Panc1 (cell line): ENCODE data around the gene CMTM7. TPM values are rescaled to one million over a fixed set of nuclear protein-coding genes. Genes with fewer than 3 reads are reported as not detected.
A peak's percentile ranks its signal among the peaks of the same experiment; 100 is the strongest.

ENCODE experiments used
- ATAC-seq: fragments of 200-7000 bp; cut with Tn5 transposase; 2 replicates; pipeline ENCODE4 v1.9.1; 2020; ENCODE audit warnings: mild to moderate bottlenecking, moderate library complexity
- BruUV-seq: library from RNA; stranded (reverse); fragments of 400-500 nt; replicated peaks from 2 replicates; lab custom pipeline; 2021; lab: Mats Ljungman, UMichigan
- CTCF ChIA-PET: fragments of 300-600 bp; sonication (Branson Sonifier 250); formaldehyde crosslinking; loops from one replicate; lab custom pipeline; 2022; ENCODE audit warnings: antibody characterized with exemption; lab: Charles Lee
- POLR2A ChIA-PET: fragments of 300-600 bp; sonication (Branson Sonifier 250); formaldehyde crosslinking; loops from one replicate; lab custom pipeline; 2022; ENCODE audit warnings: antibody characterized with exemption; lab: Charles Lee
- DNase-seq: peaks from one replicate; pipeline ENCODE4 v3.0.0-alpha.2; 2010; ENCODE audit warnings: low read depth, low spot score
- H3K27ac ChIP-seq: 2 replicates; pipeline ENCODE4 v1.5.1; 2011; ENCODE audit warnings: mild to moderate bottlenecking, low read length, inconsistent platforms
- H3K27me3 ChIP-seq: fragments of 200-500 bp; sonication (Bioruptor generic); 2 replicates; pipeline ENCODE4 v1.6.0; 2014; ENCODE audit warnings: low read length, inconsistent platforms; ENCODE audit not compliant: control insufficient read depth, insufficient read depth
- H3K36me3 ChIP-seq: fragments of 200-500 bp; sonication (Bioruptor generic); 2 replicates; pipeline ENCODE4 v1.5.1; 2014; ENCODE audit warnings: inconsistent platforms, mild to moderate bottlenecking, low read length, moderate library complexity; ENCODE audit not compliant: control insufficient read depth, insufficient read depth
- H3K4me1 ChIP-seq: 2 replicates; pipeline ENCODE4 v1.5.1; 2011; ENCODE audit warnings: inconsistent platforms, mild to moderate bottlenecking, low read length, moderate library complexity; ENCODE audit not compliant: control insufficient read depth, insufficient read depth
- H3K4me3 ChIP-seq, 2 experiments: 2 replicates each; pipeline ENCODE4 v1.5.1; 2011 to 2012; ENCODE audit warnings: low read depth in 2 of 2, low read length in 2 of 2, mild to moderate bottlenecking in 2 of 2, inconsistent platforms in 1 of 2, moderate library complexity in 1 of 2
- H3K9me3 ChIP-seq: fragments of 200-500 bp; sonication (Bioruptor generic); 2 replicates; pipeline ENCODE4 v1.5.1; 2014; ENCODE audit warnings: low read depth, mild to moderate bottlenecking, inconsistent platforms, low read length, moderate library complexity; ENCODE audit not compliant: control insufficient read depth, insufficient read depth
- POLR2AphosphoS5 ChIP-seq: IDR thresholded peaks from 2 replicates; pipeline ENCODE4 v1.6.1; 2012; ENCODE audit warnings: mild to moderate bottlenecking, low read depth, low read length, moderate library complexity
- SIN3A ChIP-seq: IDR thresholded peaks from 2 replicates; pipeline ENCODE4 v1.6.1; 2012; ENCODE audit warnings: low read depth, mild to moderate bottlenecking, low read length, moderate library complexity, borderline replicate concordance; ENCODE audit not compliant: insufficient read depth
- TCF7L2 ChIP-seq: IDR thresholded peaks from 2 replicates; pipeline ENCODE4 v1.6.1; 2011; ENCODE audit warnings: mild to moderate bottlenecking, low read depth, low read length, inconsistent platforms
- in situ Hi-C: cut with HindIII; loops from 2 replicates; pipeline ENCODE4 v1.10.0; 2016; ENCODE audit warnings: low sequenced_read_pairs, low pct_unique_long_range_greater_than_20kb
- intact Hi-C: fragments of 100-400 bp; cut with micrococcal nuclease; formaldehyde crosslinking; loops from one replicate; pipeline ENCODE4 v1.10.0; 2022; ENCODE audit not compliant: unreplicated experiment
- total RNA-seq: library from RNA; stranded (reverse); gene quantifications from one replicate; pipeline ENCODE4 v1.2.1, GENCODE V29; 2021; ENCODE audit not compliant: unreplicated experiment
- TF ChIP-seq, protein P1 (sequence below), 2 experiments: IDR thresholded peaks; 2 replicates each; pipeline ENCODE4 v1.6.1; 2011 to 2012; ENCODE audit warnings: low read depth in 2 of 2, control low read depth in 1 of 2, low read length in 1 of 2, mild to moderate bottlenecking in 1 of 2, moderate library complexity in 1 of 2; ENCODE audit not compliant: insufficient read depth in 1 of 2
- TF ChIP-seq, protein P2 (sequence below): fragments of 450-650 bp; IDR thresholded peaks from 2 replicates; pipeline ENCODE4 v1.5.1; 2017; ENCODE audit warnings: mild to moderate bottlenecking

CMTM7 gene
- total RNA-seq, 1 experiment from 2014 or later, result 43.5 TPM

DNA sequence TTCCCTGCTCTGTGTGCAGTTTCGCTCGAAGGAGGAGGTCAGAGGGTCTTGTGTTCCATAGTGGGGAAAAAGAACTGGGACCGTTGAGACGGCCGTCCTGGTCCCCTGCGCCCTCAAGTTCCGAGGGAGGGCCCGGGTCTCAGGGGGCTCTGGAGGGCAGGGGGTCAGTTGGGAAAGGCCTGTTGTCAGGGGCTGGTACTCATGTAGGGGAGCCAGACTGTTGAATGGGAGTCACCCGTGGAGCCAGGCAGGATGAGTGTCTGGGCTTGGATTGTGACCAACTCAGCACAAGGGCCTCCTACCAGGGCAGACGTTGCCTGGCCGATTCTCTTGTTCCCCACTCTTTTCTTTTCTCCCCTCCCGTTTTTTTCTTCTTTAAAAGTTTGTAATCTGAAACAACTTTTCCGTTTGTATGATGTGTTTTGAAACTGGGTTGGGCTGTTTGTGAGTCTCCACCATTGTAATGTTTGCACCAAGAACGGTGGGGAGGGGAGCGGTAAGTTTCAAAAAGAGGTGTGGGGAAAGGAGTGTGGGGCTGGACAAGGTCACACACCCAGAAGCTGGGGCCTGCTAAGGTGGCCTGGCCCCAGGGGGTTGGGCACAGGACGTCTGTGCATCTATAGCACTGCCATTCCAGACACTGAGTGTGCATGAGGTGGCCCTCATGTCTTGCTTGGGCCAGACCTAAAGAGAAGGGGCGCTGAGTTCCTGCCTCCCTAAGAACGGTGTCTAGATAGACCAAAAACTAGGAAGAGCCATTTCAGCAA lies 1.1 kb downstream of the CMTM7 start:
- Histone ChIP-seq H3K4me1 (peaks cover 4% of the 10 kb centered on the region), H3K27ac (peak overlapping the region; percentile 83), H3K9me3 (no peaks in the 10 kb centered on the region), H3K4me3 (peak overlapping the region; percentile 77 to 80), H3K27me3 (no peaks in the 10 kb centered on the region), H3K36me3 (peaks cover 3% of the 10 kb centered on the region; the same call in 1 of the 2 replicates)
- ATAC-seq (peak; percentile 35), DNase-seq (no peak)
- intact Hi-C loops, result no loop called here
- BruUV-seq, result TSS peak; percentile 60
- ChIA-PET POLR2A (no interaction called here), CTCF (no interaction called here)
- in situ Hi-C loops, result no loop called here
- no peak for TF ChIP-seq TCF7L2
- TF ChIP-seq, protein P1, sequence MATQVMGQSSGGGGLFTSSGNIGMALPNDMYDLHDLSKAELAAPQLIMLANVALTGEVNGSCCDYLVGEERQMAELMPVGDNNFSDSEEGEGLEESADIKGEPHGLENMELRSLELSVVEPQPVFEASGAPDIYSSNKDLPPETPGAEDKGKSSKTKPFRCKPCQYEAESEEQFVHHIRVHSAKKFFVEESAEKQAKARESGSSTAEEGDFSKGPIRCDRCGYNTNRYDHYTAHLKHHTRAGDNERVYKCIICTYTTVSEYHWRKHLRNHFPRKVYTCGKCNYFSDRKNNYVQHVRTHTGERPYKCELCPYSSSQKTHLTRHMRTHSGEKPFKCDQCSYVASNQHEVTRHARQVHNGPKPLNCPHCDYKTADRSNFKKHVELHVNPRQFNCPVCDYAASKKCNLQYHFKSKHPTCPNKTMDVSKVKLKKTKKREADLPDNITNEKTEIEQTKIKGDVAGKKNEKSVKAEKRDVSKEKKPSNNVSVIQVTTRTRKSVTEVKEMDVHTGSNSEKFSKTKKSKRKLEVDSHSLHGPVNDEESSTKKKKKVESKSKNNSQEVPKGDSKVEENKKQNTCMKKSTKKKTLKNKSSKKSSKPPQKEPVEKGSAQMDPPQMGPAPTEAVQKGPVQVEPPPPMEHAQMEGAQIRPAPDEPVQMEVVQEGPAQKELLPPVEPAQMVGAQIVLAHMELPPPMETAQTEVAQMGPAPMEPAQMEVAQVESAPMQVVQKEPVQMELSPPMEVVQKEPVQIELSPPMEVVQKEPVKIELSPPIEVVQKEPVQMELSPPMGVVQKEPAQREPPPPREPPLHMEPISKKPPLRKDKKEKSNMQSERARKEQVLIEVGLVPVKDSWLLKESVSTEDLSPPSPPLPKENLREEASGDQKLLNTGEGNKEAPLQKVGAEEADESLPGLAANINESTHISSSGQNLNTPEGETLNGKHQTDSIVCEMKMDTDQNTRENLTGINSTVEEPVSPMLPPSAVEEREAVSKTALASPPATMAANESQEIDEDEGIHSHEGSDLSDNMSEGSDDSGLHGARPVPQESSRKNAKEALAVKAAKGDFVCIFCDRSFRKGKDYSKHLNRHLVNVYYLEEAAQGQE (IDR thresholded peaks at IDR 0.05; ENCODE audit: insufficient read depth in 1 of 2, low read depth in 2 of 2, low read length in 1 of 2), result no peak
- TF ChIP-seq, protein P2, sequence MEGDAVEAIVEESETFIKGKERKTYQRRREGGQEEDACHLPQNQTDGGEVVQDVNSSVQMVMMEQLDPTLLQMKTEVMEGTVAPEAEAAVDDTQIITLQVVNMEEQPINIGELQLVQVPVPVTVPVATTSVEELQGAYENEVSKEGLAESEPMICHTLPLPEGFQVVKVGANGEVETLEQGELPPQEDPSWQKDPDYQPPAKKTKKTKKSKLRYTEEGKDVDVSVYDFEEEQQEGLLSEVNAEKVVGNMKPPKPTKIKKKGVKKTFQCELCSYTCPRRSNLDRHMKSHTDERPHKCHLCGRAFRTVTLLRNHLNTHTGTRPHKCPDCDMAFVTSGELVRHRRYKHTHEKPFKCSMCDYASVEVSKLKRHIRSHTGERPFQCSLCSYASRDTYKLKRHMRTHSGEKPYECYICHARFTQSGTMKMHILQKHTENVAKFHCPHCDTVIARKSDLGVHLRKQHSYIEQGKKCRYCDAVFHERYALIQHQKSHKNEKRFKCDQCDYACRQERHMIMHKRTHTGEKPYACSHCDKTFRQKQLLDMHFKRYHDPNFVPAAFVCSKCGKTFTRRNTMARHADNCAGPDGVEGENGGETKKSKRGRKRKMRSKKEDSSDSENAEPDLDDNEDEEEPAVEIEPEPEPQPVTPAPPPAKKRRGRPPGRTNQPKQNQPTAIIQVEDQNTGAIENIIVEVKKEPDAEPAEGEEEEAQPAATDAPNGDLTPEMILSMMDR, result no peak
- no peak for TF ChIP-seq SIN3A
- no peak for TF ChIP-seq POLR2AphosphoS5

DNA sequence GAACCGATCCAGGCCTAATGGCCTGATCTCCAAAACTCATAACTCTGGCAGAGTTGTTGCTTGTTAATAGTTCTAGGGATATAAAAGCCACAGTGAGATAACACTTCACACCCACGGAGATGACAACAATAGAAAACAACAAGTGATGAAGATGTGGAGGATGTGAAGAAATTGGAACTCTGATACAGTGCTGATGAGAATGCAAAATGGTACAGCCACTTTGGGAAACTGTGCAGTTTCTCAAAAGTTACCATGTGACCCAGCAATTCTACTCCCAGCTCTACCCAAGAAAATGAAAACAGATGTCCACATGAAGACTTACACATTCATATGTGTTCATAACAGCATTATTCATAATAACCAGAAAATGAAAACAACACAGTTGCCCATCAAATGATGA lies 3.8 kb downstream of the CMTM7 start:
- TSS peak; percentile 61 for BruUV-seq
- in situ Hi-C loops, result no loop called here
- ATAC-seq, result no peak

More for the DNA sequence above, 3.8 kb downstream of the CMTM7 start:
- no peaks in the 10 kb centered on the region for H3K27me3 ChIP-seq
- peaks cover 3% of the 10 kb centered on the region; the same call in 1 of the 2 replicates for H3K36me3 ChIP-seq
- POLR2A ChIA-PET, result interaction anchor here (0.7 kb wide), 1 partner anchor 21 kb away, joined by 3 read pairs; no protein-coding TSS in a partner anchor
- H3K27ac ChIP-seq, result no peak overlapping the region
- H3K9me3 ChIP-seq, result no peaks in the 10 kb centered on the region
- intact Hi-C loops, result no loop called here
- peaks cover 12% of the 10 kb centered on the region for H3K4me1 ChIP-seq
- H3K4me3 ChIP-seq, result no peak overlapping the region
- TF ChIP-seq, protein P1 (IDR thresholded peaks at IDR 0.05; ENCODE audit: insufficient read depth in 1 of 2, low read depth in 2 of 2, low read length in 1 of 2), result no peak
- TF ChIP-seq POLR2AphosphoS5, result no peak
- no peak for TF ChIP-seq TCF7L2
- TF ChIP-seq, protein P2, result no peak
- no peak for TF ChIP-seq SIN3A
- CTCF ChIA-PET, result no interaction called here
- no peak for DNase-seq
